HFFc6 (cell line): ENCODE measurements around the gene TALDO1. TPM values are rescaled to one million over a fixed set of nuclear protein-coding genes. Genes with fewer than 3 reads are reported as not detected.

Experiments
- DNase-seq: peaks from one replicate; pipeline ENCODE4 v3.0.0-alpha.2; 2018
- H3K27ac Mint-ChIP-seq: 2 replicates; pipeline ENCODE4 v1.8.0; 2020; ENCODE audit warnings: mild to moderate bottlenecking, mixed read lengths
- H3K27me3 Mint-ChIP-seq: 2 replicates; pipeline ENCODE4 v1.8.0; 2021; ENCODE audit warnings: mild to moderate bottlenecking, moderate library complexity, mixed read lengths; ENCODE audit not compliant: insufficient read depth
- H3K36me3 Mint-ChIP-seq: 2 replicates; pipeline ENCODE4 v1.8.0; 2021; ENCODE audit warnings: low read depth, mixed read lengths
- H3K4me1 Mint-ChIP-seq: 2 replicates; pipeline ENCODE4 v1.8.0; 2020; ENCODE audit warnings: low read depth, mixed read lengths
- H3K4me3 Mint-ChIP-seq: 2 replicates; pipeline ENCODE4 v1.8.0; 2020; ENCODE audit warnings: mild to moderate bottlenecking, moderate library complexity, mixed read lengths
- H3K9me3 Mint-ChIP-seq: 2 replicates; pipeline ENCODE4 v1.8.0; 2020; ENCODE audit warnings: mild to moderate bottlenecking, mixed read lengths
- CTCF ChIP-seq: fragments of 200-600 bp; sonication (generic); IDR thresholded peaks from 2 replicates; pipeline ENCODE4 v1.5.0; 2021; ENCODE audit warnings: antibody characterized with exemption, mild to moderate bottlenecking
- total RNA-seq, 6 experiments: library from RNA; stranded (reverse); fragmentation: NEBNext Ultra II Directional; extraction: Animal tissue kit (Norgen Biotek cat#: 25700); gene quantifications; 2 replicates in 1 of 6; 3 replicates in 5 of 6; pipeline ENCODE4 v1.2.3, GENCODE V29; 2021

Gene TALDO1
- total RNA-seq, 6 experiments from 2014 or later: 230 to 351 (median 300) TPM

GRCh38 chr11:792535-792821 lies 45.2 kb downstream of the TALDO1 start:
- no peaks in the 10 kb centered on the region for H3K36me3 Mint-ChIP-seq
- H3K27ac Mint-ChIP-seq: no peak overlapping the region
- H3K9me3 Mint-ChIP-seq: no peaks in the 10 kb centered on the region
- peaks cover 17% of the 10 kb centered on the region for H3K4me1 Mint-ChIP-seq
- TF ChIP-seq CTCF: no peak
- H3K4me3 Mint-ChIP-seq: no peak overlapping the region
- H3K27me3 Mint-ChIP-seq: peaks cover 2% of the 10 kb centered on the region; the same call in 1 of the 2 replicates
- no peak for DNase-seq

- Mint-ChIP-seq H3K4me1 (peaks cover 17% of the 10 kb centered on the region), H3K36me3 (no peaks in the 10 kb centered on the region), H3K4me3 (no peak overlapping the region), H3K9me3 (no peaks in the 10 kb centered on the region), H3K27me3 (peaks cover 2% of the 10 kb centered on the region; the same call in 1 of the 2 replicates), H3K27ac (no peak overlapping the region)
- DNase-seq: no peak
- TF ChIP-seq CTCF: no peak
Measured at GRCh38 chr11:792873-793272, 45.6 kb downstream of the TALDO1 start.

GRCh38 chr11:793556-793955 lies 46.3 kb downstream of the TALDO1 start:
- no peaks in the 10 kb centered on the region for H3K36me3 Mint-ChIP-seq
- no peak overlapping the region for H3K27ac Mint-ChIP-seq
- DNase-seq: no peak
- TF ChIP-seq CTCF: no peak
- no peak overlapping the region for H3K4me3 Mint-ChIP-seq
- no peaks in the 10 kb centered on the region for H3K9me3 Mint-ChIP-seq
- H3K27me3 Mint-ChIP-seq: peaks cover 2% of the 10 kb centered on the region; the same call in 1 of the 2 replicates
- H3K4me1 Mint-ChIP-seq: peaks cover 17% of the 10 kb centered on the region

- Mint-ChIP-seq H3K27ac (no peak overlapping the region), H3K4me3 (peak overlapping the region; percentile 91; the same call in 1 of the 2 replicates), H3K27me3 (peaks cover 2% of the 10 kb centered on the region; the same call in 1 of the 2 replicates), H3K4me1 (peaks cover 17% of the 10 kb centered on the region), H3K9me3 (no peaks in the 10 kb centered on the region), H3K36me3 (no peaks in the 10 kb centered on the region)
- DNase-seq: no peak
- TF ChIP-seq CTCF: no peak
Measured at GRCh38 chr11:794013-794765, 46.9 kb downstream of the TALDO1 start.

GRCh38 chr11:794766-795633 lies 47.7 kb downstream of the TALDO1 start:
- H3K36me3 Mint-ChIP-seq: no peaks in the 10 kb centered on the region
- no peaks in the 10 kb centered on the region for H3K9me3 Mint-ChIP-seq
- peaks cover 2% of the 10 kb centered on the region; the same call in 1 of the 2 replicates for H3K27me3 Mint-ChIP-seq
- H3K4me3 Mint-ChIP-seq: peak overlapping the region; percentile 91
- no peak for DNase-seq
- TF ChIP-seq CTCF: no peak
- peaks cover 17% of the 10 kb centered on the region for H3K4me1 Mint-ChIP-seq
- peak overlapping the region; percentile 54 for H3K27ac Mint-ChIP-seq
